Epithelial cell of proximal tubule (primary cell): ENCODE measurements around the gene TNFSF11. TPM values are rescaled to one million over a fixed set of nuclear protein-coding genes. Genes with fewer than 3 reads are reported as not detected.

ENCODE experiments used
- DNase-seq: peaks from one replicate; pipeline ENCODE4 v3.0.0-alpha.2; 2011; ENCODE audit warnings: low read depth
- H3K4me3 ChIP-seq: 2 replicates; pipeline ENCODE4 v1.5.1; 2011; ENCODE audit warnings: low read depth, mild to moderate bottlenecking, low read length
- CTCF ChIP-seq: conservative IDR thresholded peaks from 2 replicates; pipeline ENCODE4 v1.5.1; 2012; ENCODE audit warnings: low read depth, mild to moderate bottlenecking, low read length
- total RNA-seq: library from RNA; depleted of rRNA; stranded (reverse); fragments of >200 nt; gene quantifications from 2 replicates; pipeline ENCODE4 v1.2.3, GENCODE V29; 2015

Gene TNFSF11
- total RNA-seq, 1 donor from 2014 or later, result 1.8 TPM

GRCh38 chr13:42577538-42577937, 3.6 kb downstream of the TNFSF11 start:
- no peak for TF ChIP-seq CTCF
- H3K4me3 ChIP-seq, result no peak overlapping the region
- no peak for DNase-seq

- no peak for DNase-seq
- no peak overlapping the region for H3K4me3 ChIP-seq
- no peak for TF ChIP-seq CTCF
Measured at GRCh38 chr13:42580644-42581043, 6.7 kb downstream of the TNFSF11 start.

GRCh38 chr13:42581427-42581826, 7.5 kb downstream of the TNFSF11 start:
- DNase-seq, result no peak
- H3K4me3 ChIP-seq, result no peak overlapping the region
- TF ChIP-seq CTCF, result no peak

GRCh38 chr13:42591602-42592001, 17.6 kb downstream of the TNFSF11 start:
- H3K4me3 ChIP-seq, result no peak overlapping the region
- no peak for TF ChIP-seq CTCF
- DNase-seq, result no peak

GRCh38 chr13:42592915-42593900, 19.3 kb downstream of the TNFSF11 start:
- no peak for DNase-seq
- no peak overlapping the region for H3K4me3 ChIP-seq
- TF ChIP-seq CTCF, result no peak

GRCh38 chr13:42594481-42595252, 20.7 kb downstream of the TNFSF11 start:
- no peak overlapping the region for H3K4me3 ChIP-seq
- TF ChIP-seq CTCF, result peak; percentile 88
- peak; percentile 40 for DNase-seq
